GM12891 (cell line): Measurements from ENCODE around the gene JAZF1.

Source experiments
- POLR2A ChIP-seq: IDR thresholded peaks from 2 replicates; pipeline ENCODE4 v1.6.1; 2011; ENCODE audit warnings: low read depth, low read length, control low read depth
- POLR2AphosphoS5 ChIP-seq: IDR thresholded peaks from 2 replicates; pipeline ENCODE4 v1.6.1; 2011; ENCODE audit warnings: low read depth, low read length, control low read depth
- SPI1 ChIP-seq: IDR thresholded peaks from 2 replicates; pipeline ENCODE4 v1.6.1; 2011; ENCODE audit warnings: low read depth, low read length, control low read depth

- TF ChIP-seq POLR2AphosphoS5 (no peak), POLR2A (no peak), SPI1 (no peak)
Measured at GRCh38 chr7:28149291-28150101, 31.1 kb downstream of the JAZF1 start.
